ENCODE measurements around the gene HTD2.
"Not testable (repeated sequence)": the region's sequence is repeated elsewhere in the genome, so short reads cannot be mapped to it uniquely, and the experiment has no call there.

Gene HTD2

DNA sequence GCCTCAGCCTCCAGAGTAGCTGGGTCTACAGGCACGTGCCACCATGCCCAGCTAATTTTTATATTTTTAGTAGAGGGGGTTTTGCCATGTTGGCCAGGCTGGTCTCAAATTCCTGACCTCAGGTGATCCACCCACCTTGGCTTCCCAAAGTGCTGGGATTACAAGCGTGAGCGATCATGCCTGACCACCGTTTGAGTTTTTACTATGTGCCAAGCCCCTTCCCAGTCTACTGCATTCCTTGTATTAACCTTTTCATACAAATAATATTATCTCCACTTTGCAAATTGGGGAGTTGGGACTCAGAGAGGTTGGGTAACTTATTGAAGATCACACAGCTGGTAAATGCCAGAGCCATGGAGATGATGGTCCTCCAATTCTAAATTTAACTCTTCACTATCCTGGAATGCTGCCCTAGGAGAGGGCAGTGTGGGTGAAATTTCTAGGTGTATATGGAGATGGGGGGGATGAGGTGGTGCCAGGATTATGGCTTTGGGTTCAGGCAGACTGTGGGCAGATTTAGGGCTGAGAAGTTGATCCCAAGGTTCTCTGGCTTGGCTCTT is 25.4 kb downstream of the HTD2 start:
- DNase-seq (ENCODE audit: low spot score), result no peak

DNA sequence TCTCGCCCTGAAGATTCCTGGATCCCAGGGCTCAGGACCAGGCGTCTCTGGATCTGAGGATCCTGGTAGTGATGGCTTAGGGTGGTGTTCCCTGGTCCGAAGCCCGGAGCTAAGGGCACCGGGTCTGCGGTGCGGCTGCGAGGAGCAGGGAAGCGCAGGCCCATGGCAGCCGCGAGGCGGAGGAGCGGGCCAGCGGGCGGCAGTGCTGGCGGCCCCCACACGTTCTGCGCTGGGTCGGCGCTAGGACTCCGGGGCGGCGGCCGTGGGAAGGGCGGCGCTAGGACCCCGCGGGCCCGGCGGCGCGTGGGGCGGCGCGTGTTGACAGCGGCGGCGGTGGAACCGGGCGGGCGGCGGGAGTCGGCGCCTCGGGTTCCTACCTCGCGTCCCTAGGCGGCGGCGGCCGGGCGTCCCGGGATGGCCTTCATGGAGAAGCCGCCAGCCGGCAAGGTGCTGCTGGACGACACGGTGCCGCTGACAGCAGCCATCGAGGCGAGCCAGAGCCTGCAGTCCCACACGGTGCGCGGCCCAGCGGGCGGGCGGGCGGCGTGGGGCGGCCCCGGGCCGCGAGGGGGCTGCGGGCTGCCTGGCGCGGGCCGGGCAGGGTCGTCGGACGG is 26.4 kb downstream of the HTD2 start, which contains the start of gene PXK:
TSS of gene PXK (plus strand) at position 318 of the 614 bp plus-strand sequence. CDS start at position 415, 97 bp downstream.
- peak; percentile 59 for DNase-seq (ENCODE audit: low spot score)

GRCh38 chr3:58333206-58334012 is 27.1 kb downstream of the HTD2 start:
- DNase-seq (ENCODE audit: low spot score), result peak; percentile 12

GRCh38 chr3:58334013-58334321 is 27.6 kb downstream of the HTD2 start:
- no peak for DNase-seq (ENCODE audit: low spot score)

GRCh38 chr3:58334506-58334884 is 28.2 kb downstream of the HTD2 start:
- DNase-seq (ENCODE audit: low spot score), result no peak

- no peak for DNase-seq (ENCODE audit: low spot score)
Measured at GRCh38 chr3:58335652-58335947, 29.3 kb downstream of the HTD2 start.

GRCh38 chr3:58336135-58336882 is 30.0 kb downstream of the HTD2 start:
- DNase-seq (ENCODE audit: low spot score), result no peak

GRCh38 chr3:58337190-58337589 is 30.9 kb downstream of the HTD2 start:
- no peak for DNase-seq (ENCODE audit: low spot score)

- DNase-seq (ENCODE audit: low spot score), result not testable (repeated sequence)
Measured at GRCh38 chr3:58339146-58339545, 32.8 kb downstream of the HTD2 start.

- DNase-seq (ENCODE audit: low spot score), result no peak
Measured at GRCh38 chr3:58340594-58341244, 34.4 kb downstream of the HTD2 start.

GRCh38 chr3:58341376-58341775 is 35.1 kb downstream of the HTD2 start:
- no peak for DNase-seq (ENCODE audit: low spot score)

- no peak for DNase-seq (ENCODE audit: low spot score)
Measured at GRCh38 chr3:58342676-58343075, 36.4 kb downstream of the HTD2 start.

GRCh38 chr3:58345457-58345856 is 39.1 kb downstream of the HTD2 start:
- DNase-seq (ENCODE audit: low spot score), result no peak

GRCh38 chr3:58346368-58346767 is 40.0 kb downstream of the HTD2 start:
- no peak for DNase-seq (ENCODE audit: low spot score)

DNA sequence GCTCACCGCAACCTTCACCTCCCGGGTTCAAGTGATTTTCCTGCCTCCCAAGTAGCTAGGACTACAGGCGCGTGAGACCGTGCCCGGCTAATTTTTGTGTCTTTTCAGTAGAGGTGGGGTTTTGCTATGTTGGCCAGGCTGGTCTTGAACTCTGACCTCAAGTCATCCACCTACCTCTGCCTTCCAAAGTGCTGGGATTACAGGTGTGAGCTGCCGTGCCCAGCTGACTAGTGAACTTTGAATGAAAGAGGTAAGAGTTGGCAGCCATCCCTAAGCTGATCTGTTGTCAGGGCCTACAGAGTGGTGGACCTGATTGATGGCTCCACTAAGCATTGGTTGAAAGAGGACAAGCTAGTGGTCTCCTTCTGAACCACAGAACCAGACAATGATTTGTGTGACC is 41.7 kb downstream of the HTD2 start:
- no peak for DNase-seq (ENCODE audit: low spot score)

- DNase-seq (ENCODE audit: low spot score), result no peak
Measured at GRCh38 chr3:58349792-58350626, 43.7 kb downstream of the HTD2 start.

DNA sequence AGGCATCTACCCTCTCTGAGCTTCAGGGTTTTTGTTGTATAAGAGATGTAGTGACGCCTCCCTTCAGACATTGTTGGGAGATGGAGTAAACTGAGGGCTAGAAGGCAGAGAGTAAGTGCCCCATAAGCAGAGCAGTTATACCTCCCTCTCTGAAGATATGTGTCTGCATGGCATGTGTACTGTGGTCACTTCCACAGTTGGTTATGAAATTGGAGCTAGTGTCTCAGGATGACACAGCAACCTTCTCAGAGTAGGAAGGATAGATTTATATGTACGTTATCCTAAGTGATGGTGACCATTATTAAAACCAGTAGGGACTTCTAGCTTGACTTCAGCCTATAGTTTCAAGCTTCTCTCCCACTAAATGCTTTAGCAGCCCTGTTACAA is 44.3 kb downstream of the HTD2 start:
- no peak for DNase-seq (ENCODE audit: low spot score)

DNA sequence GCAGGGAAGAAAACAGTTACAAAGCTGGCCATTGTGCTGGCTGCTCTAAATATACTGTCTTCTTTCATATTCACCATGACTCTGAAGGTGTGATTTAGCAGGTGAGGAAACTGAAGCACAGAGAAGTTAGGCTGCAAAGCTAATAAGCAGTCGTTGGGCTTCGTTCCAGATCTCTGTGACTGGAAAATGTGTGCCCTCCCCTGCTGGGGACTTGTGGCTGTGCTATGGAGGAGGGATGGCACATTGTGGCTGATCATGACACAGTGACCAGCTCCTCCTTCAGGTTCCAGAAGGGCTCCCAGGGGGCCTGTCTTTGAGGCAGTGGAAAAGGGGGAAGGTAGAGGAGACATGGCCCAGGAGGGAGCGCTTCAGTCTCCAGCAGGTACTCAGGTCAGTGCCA is 45.6 kb downstream of the HTD2 start:
- no peak for DNase-seq (ENCODE audit: low spot score)

DNA sequence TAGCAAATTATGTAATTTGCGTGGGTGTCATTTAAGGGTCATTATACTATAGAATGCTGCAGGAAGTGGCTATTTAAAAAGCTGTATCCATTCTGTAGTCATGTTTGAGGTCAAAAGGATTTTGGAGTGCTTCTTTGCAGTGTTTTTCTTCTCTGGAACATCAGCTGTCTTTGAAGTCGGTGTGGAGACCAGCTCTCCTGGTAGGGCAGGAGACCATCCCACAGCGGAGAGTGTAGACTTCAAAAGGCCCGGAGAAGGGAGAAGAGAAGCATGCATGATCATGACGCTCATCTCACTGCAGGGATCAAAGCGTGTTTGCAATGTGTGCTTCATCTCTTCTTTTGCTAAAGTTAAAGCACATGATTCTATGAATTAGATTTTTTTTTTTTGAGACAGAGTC is 46.3 kb downstream of the HTD2 start:
- DNase-seq (ENCODE audit: low spot score), result no peak

- DNase-seq (ENCODE audit: low spot score), result no peak
Measured at GRCh38 chr3:58353722-58354553, 47.6 kb downstream of the HTD2 start.
